GM19328 (cell line): Measurements from ENCODE around the gene PTPRN2.
"Not testable (repeated sequence)": the region's sequence is repeated elsewhere in the genome, so short reads cannot be mapped to it uniquely, and the experiment has no call there.

ENCODE experiments used
- ATAC-seq: cut with Tn5 transposase; IDR thresholded peaks from one replicate; pipeline ENCODE4 v1.9.1; 2021; ENCODE audit warnings: mild to moderate bottlenecking, moderate library complexity; ENCODE audit not compliant: unreplicated experiment

The PTPRN2 gene

GRCh38 chr7:158536871-158537515 is 50.6 kb downstream of the PTPRN2 start:
- no peak for ATAC-seq

DNA sequence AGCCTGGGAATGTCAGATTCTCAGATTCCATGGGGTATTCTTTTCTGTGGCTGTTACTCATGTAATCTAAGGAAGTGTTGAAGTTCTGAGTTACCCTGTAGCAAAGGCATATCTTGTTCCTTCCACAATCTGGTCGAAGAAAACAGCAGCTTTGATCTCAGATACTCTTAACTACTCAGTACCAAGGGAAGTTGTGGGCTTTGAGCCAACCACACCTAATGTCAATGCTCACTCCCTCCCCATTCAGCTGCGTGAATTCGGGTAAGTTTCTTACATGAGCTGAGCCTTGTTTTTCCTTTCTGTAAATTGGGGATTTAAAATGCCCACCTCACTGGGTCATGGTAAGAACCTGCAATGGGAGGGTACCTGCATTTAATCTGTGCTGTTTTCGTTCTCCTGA is 52.5 kb downstream of the PTPRN2 start:
- ATAC-seq = no peak

- no peak for ATAC-seq
Measured at GRCh38 chr7:158534598-158534997, 53.0 kb downstream of the PTPRN2 start.

DNA sequence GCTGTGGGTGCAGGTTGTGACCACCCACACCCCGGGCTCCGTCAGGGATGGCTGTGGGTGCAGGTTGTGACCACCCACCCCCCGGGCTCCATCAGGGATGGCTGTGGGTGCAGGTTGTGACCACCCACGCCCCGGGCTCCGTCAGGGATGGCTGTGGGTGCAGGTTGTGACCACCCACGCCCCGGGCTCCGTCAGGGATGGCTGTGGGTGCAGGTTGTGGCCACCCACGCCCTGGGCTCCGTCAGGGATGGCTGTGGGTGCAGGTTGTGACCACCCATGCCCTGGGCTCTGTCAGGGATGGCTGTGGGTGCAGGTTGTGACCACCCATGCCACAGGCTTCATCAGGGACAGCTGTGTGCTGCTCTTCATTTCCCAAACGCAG is 53.5 kb downstream of the PTPRN2 start:
- ATAC-seq = not testable (repeated sequence)

DNA sequence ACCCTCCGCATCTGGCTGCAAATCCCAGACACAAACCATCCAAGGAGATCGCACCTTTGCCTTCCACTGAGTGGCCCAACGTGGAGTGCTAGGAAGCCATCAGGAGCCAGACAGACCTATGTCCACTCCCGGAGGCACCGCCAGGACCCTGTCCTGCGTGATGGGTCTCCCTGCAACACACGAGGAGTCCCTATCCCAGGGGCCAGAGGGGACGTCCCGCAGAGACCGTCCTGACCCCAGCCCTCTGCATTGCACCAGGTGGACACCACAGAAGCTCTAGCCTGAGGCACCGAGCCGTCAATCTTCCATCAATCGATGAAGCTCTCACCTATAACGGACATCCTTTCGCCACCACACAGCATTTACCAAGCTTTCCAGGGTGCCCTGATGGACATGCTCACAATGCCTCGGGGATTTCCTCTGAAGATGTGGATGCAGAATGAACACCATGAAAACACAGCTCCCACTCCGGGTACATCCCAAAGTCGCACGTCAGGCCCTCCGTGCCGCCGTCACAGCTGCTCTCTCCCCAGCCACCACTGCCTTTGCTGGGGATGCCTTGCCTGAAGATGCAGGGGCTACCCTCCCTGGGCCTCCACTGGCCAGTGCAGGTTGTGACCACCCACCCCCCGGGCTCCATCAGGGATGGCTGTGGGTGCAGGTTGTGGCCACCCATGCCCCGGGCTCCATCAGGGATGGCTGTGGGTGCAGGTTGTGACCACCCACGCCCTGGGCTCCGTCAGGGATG is 54.1 kb downstream of the PTPRN2 start:
- ATAC-seq = no peak

DNA sequence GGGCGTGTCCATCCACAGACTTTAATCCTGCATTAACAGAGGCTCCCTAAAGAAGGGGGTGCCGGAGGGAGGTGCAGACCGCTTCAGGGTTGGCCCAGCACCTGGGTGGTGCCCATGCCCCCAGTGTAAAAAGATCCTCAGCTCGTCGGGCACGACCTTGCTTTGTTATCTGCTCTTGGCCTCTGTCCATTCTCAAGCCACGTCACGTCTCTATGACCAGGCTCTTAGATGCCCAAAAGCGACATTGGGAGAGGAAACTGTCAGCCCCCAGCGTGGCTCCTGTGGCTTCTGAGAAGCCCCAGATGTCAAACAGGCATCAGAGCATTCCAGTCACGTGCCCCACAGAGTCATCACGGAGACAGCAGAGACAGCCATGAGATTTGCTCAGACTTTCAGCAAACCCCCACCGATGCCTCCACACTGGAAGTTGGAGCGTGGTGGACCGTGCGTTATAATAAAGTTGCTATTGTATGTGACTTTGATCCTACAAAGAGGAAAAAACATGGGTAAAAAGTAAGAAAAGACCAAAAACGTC is 55.5 kb downstream of the PTPRN2 start:
- no peak for ATAC-seq

GRCh38 chr7:158531661-158532060 is 56.0 kb downstream of the PTPRN2 start:
- ATAC-seq = no peak

DNA sequence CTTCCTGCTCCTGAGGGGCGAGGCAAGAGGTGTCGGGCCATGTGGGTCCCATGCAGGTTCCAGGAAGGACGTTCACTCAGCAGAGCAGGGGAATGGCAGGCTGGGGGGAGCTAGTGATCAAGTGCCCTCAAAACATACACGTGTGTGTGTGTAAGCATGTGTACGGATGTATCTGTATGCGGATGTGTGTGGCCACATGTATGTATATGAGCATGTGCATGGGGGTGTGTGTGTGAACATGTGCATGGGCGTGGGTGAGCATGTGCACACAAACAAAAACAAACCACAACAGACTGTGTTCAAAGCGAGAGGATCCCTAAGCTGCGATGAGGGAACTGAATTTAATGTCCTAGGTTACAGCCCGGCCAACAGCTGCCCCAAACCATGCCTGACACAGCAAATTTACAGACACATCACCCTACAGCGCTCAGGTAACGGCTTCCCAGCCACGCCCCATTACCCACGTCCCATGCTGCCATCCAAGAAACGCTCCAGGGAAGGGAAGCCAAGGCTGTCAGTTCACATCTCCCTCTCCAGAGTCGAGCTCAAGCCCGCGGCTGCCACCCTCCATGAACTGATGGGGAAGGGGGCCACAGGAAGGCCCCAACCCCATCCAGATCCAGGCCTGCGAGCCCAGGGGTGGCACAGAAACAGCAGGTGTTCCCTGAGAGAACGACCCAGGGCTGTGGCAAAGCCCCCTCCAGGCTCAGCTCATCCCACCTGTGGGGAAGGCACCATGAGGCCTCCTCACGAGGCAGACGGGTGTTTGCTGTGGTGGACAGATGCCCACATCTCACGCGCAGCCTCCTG is 56.6 kb downstream of the PTPRN2 start:
- ATAC-seq = no peak

GRCh38 chr7:158529181-158530096 is 58.2 kb downstream of the PTPRN2 start:
- ATAC-seq = no peak

DNA sequence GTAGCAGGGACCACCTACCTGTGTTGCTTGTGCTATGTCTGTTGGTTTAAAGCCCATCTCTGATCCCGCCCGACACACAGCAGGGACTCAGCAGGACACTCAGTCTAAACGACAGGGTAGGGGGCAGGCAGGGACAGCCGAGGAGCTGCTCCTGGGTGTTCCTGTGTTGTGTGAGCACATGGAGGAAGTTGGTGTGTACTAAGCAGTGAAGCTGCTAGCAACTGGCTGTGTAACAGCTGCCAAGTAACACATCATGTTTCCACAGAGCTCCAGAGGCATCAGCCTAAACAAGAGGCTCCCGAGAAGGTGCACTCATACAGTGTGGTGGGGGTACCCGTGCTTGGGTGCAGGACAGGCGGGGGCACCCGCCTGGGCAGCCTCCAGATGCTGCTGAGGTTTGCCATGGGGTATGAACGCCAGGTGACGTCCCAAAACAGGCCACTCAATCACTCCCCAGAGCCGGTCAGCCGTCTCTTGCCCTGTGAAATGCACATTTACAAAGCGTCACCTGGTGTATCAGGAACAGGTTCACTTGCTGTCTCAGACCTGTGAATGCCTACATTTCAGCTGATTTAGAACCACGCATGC is 59.6 kb downstream of the PTPRN2 start:
- ATAC-seq = no peak

DNA sequence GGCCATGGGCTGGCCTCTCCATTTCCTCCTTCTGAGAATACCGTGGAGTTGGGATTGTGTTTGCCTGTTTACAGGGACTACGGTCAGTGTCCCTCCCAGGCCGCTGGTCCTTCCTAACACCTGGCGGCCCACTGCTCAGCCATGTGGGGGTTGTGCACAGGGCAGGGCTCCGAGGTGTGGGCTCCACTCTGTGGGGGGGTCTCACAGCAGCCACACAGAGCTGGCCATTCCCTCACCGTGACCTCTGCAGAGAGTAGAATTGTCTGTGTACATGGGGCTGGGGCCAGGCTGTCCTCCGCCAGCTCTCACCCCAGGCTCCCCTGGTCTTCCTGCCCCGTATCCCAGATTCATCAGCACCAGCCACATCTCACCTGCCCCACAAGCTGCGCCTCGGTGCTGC is 60.1 kb downstream of the PTPRN2 start:
- no peak for ATAC-seq

DNA sequence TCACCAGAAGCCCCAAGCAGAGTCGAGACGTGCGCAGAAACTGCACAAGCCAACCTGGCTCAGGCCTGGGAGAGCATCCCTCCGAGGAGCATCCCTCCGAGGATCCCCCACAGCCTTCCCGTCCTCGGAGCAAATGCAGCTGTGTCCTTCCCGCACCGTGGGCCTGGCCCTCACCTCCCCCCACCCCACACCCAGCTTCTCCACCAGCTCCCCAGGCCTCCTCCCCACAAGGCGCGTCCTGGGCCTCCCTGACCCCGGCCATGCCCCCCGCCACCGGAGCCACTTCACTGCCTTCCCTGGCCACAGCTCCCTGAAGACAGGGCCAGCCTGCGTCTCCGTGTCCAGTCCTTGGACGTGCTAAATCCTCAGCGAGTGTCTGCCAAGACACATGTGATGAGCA is 60.6 kb downstream of the PTPRN2 start:
- no peak for ATAC-seq

DNA sequence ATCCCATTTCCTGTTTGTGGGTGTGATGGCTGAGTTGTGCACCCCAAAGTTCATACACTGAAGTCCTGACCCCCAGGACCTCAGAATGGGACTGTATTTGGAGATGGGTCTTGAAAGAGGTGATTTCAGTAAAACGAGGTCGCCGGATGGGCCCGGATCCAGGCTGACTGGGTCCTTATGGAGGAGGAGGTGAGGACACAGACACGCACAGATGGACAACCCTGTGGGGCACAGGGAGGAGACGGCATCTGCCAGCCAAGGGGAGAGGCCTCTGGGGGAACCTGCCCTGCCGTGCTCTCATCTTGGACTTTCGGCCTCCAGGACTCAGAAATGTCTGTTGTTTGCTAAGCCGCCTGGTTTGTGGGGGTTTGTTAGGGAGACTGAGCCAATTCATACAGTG is 61.1 kb downstream of the PTPRN2 start:
- ATAC-seq = no peak

DNA sequence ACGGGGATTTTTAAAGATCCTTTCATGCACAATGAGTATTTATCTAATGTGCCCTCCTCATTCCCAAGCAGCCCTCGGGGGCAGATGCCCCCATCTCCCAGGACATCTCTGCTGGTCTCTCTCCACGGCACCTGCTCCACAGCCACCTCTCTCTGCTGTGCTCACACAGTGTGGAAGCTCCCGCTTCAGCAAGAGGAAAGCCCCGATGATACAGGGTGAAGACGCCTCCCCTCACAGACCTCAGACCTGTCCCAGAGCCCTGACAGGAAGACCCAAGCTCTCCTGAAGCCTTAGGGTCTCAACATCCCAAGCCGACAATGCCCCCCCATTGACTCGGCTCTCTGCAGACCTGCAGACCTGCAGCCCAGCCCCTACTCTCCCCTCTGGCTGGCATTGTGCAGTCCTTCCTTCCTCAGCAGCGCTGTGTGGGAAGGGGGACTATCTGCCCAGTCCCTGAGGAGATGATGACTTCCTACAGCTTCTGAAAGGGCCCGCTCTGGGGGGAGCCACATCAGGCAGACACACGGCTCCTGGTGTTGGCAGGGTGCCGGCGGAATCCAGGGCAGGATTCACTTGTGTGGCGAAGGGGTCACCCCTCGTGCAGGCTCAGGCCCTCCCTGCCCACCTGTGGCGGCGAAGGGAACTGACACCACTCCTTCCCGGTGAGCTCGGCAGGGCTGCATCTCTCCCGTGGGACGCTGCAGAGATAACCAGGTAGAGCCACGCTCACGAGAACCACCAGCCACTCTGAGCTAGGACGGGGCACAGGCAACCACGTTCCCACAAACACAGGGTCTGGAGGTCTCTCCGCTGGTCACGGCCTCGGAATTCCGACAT is 61.8 kb downstream of the PTPRN2 start:
- ATAC-seq = no peak

GRCh38 chr7:158524749-158525635 is 62.6 kb downstream of the PTPRN2 start:
- no peak for ATAC-seq

- ATAC-seq = not testable (repeated sequence)
Measured at GRCh38 chr7:158524286-158524685, 63.3 kb downstream of the PTPRN2 start.

- ATAC-seq = not testable (repeated sequence)
Measured at GRCh38 chr7:158523877-158524276, 63.7 kb downstream of the PTPRN2 start.

GRCh38 chr7:158523165-158523856 is 64.3 kb downstream of the PTPRN2 start:
- not testable (repeated sequence) for ATAC-seq
